ENCODE data around the gene ELP5.

ELP5 gene

DNA sequence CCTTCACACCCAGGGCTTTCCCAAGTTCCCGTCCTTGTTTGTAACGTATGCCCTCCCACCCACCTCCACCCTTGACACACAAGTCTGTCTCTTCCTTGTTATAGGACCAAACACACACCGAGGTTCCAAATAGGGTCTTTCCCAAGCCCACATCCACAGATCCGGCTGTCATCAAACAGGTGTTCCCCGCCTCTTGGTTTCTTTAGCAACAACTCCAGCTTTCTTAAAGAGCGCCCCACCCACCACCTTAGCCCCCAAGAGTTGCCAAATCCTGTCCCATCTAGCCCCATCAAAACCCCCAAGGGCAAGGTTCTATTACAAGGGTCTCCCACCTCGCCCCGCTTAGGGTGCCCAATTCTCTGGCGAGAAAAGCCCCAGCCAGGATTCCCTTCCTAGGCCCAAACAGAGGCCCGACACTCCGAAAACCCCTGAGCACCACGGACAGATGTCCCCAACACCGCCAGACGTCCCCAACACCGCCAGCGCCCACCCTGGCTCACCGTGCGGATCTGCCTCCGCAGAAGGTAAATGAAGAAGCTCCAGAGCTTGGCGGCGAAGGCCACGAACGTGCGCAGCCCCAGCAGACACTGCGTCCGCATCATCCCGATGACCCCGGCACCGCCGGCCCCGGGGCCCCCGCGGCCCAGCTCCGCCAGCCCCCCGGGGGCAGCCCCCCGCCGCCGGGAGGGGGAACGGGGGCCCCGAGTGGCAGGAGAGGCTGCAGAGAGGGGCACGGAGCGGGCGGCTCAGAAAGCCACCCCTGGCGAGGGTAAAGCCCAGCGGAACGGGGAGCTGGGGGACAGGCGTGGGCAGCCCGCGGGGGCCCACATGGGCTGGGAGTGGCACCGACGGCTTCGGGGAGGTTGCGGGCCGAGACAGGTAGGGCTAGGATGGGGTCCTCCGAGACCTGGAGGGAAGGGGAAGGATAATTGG is 1.1 kb upstream of the ELP5 start:
- no peak for TF ChIP-seq BACH2 (CRISPR knock-in tag; IDR thresholded peaks at IDR 0.05; ENCODE audit: borderline replicate concordance)
- TF ChIP-seq CSDC2 (CRISPR knock-in tag; IDR thresholded peaks at IDR 0.05) = no peak
- ATAC-seq = peak; percentile 23

DNA sequence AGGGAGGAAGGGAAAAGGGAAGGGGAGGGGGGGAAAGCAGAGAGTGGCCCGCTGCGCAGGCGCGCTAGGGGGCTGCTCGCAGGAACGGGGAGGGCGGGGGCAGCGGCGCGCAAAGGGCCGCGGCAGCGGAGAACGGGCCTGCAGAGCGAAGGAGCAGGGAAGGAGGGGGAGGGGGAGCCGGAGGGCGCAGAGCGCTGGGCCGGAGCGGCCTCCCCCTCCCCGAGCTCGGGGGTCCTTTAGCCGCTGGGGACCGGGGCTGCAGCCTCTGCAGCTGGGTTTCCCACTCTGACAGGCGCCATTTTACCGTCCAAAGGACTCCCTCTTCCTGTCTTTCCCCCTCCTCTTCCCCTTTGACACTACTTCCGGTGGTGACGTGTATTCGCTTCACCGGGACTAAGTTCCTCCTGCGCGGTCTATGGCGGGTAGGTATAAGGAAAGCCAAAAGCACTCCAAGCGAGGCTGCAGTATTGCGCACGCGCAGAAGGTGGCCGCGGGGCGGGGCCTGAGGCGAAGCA is 297 bp upstream of the ELP5 start, which contains the start of gene CTDNEP1:
CTDNEP1 (minus strand) TSS at position 74 of the 515 bp plus-strand sequence. CDS start 438 bp downstream, outside the sequence.
- ATAC-seq = peak; percentile 95

DNA sequence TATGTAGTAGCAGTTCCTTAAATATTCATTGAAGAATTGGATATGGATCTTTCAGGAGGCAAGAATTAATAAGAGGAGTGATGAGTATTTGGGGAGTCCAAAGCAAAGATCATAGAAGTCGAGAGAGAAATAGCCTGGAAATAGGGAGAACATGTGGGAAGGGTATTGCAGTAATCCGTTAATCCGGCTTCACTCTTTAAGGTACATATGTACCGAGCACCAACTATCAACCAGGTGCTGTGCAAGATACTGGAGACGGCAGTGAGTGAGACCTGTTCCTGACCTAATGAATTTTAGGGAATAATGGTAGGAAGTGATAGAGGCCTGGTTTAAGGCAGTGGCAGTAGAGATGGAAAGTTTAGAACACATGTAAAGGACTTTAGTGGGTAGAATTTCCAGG is 1.1 kb downstream of the ELP5 start:
- no peak for ATAC-seq

More for the DNA sequence above, 297 bp upstream of the ELP5 start, which contains the start of gene CTDNEP1:
- TF ChIP-seq ARNTL (CRISPR knock-in tag; IDR thresholded peaks at IDR 0.05; ENCODE audit: borderline replicate concordance, low read depth) (no peak), ZNF70 (CRISPR knock-in tag; IDR thresholded peaks at IDR 0.05) (no peak), ZC3H10 (CRISPR knock-in tag; IDR thresholded peaks at IDR 0.05) (no peak), TOX (CRISPR knock-in tag; IDR thresholded peaks at IDR 0.05; ENCODE audit: borderline replicate concordance) (no peak), OSR1 (CRISPR knock-in tag; IDR thresholded peaks at IDR 0.05) (no peak)
- TF ChIP-seq, protein P1, sequence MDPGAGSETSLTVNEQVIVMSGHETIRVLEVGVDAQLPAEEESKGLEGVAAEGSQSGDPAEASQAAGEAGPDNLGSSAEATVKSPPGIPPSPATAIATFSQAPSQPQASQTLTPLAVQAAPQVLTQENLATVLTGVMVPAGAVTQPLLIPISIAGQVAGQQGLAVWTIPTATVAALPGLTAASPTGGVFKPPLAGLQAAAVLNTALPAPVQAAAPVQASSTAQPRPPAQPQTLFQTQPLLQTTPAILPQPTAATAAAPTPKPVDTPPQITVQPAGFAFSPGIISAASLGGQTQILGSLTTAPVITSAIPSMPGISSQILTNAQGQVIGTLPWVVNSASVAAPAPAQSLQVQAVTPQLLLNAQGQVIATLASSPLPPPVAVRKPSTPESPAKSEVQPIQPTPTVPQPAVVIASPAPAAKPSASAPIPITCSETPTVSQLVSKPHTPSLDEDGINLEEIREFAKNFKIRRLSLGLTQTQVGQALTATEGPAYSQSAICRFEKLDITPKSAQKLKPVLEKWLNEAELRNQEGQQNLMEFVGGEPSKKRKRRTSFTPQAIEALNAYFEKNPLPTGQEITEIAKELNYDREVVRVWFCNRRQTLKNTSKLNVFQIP (CRISPR knock-in tag; IDR thresholded peaks at IDR 0.05; ENCODE audit: borderline replicate concordance, low read depth) = no peak
- TF ChIP-seq, protein P2, sequence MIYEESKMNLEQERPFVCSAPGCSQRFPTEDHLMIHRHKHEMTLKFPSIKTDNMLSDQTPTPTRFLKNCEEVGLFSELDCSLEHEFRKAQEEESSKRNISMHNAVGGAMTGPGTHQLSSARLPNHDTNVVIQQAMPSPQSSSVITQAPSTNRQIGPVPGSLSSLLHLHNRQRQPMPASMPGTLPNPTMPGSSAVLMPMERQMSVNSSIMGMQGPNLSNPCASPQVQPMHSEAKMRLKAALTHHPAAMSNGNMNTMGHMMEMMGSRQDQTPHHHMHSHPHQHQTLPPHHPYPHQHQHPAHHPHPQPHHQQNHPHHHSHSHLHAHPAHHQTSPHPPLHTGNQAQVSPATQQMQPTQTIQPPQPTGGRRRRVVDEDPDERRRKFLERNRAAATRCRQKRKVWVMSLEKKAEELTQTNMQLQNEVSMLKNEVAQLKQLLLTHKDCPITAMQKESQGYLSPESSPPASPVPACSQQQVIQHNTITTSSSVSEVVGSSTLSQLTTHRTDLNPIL (CRISPR knock-in tag; IDR thresholded peaks at IDR 0.05; ENCODE audit: low read depth) = no peak
- TF ChIP-seq, protein P3, sequence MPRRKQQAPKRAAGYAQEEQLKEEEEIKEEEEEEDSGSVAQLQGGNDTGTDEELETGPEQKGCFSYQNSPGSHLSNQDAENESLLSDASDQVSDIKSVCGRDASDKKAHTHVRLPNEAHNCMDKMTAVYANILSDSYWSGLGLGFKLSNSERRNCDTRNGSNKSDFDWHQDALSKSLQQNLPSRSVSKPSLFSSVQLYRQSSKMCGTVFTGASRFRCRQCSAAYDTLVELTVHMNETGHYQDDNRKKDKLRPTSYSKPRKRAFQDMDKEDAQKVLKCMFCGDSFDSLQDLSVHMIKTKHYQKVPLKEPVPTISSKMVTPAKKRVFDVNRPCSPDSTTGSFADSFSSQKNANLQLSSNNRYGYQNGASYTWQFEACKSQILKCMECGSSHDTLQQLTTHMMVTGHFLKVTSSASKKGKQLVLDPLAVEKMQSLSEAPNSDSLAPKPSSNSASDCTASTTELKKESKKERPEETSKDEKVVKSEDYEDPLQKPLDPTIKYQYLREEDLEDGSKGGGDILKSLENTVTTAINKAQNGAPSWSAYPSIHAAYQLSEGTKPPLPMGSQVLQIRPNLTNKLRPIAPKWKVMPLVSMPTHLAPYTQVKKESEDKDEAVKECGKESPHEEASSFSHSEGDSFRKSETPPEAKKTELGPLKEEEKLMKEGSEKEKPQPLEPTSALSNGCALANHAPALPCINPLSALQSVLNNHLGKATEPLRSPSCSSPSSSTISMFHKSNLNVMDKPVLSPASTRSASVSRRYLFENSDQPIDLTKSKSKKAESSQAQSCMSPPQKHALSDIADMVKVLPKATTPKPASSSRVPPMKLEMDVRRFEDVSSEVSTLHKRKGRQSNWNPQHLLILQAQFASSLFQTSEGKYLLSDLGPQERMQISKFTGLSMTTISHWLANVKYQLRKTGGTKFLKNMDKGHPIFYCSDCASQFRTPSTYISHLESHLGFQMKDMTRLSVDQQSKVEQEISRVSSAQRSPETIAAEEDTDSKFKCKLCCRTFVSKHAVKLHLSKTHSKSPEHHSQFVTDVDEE (CRISPR knock-in tag; IDR thresholded peaks at IDR 0.05) = no peak
- TF ChIP-seq, protein P4, sequence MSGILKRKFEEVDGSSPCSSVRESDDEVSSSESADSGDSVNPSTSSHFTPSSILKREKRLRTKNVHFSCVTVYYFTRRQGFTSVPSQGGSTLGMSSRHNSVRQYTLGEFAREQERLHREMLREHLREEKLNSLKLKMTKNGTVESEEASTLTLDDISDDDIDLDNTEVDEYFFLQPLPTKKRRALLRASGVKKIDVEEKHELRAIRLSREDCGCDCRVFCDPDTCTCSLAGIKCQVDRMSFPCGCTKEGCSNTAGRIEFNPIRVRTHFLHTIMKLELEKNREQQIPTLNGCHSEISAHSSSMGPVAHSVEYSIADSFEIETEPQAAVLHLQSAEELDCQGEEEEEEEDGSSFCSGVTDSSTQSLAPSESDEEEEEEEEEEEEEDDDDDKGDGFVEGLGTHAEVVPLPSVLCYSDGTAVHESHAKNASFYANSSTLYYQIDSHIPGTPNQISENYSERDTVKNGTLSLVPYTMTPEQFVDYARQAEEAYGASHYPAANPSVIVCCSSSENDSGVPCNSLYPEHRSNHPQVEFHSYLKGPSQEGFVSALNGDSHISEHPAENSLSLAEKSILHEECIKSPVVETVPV (CRISPR knock-in tag; IDR thresholded peaks at IDR 0.05) = no peak

DNA sequence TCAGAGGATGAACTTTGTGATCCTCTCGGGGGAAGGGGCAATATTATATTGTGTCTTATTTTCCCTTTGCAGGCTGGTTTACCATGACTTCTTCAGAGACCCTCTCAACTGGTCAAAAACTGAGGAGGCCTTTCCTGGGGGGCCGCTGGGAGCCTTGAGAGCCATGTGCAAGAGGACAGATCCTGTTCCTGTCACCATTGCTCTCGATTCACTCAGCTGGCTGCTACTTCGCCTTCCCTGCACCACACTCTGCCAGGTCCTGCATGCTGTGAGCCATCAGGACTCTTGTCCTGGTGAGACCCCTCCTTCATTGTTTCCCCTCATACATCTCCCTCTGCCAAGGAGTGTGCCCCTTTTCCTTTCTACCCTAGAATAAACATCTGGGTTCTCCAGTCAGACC is 2.5 kb downstream of the ELP5 start:
- no peak for ATAC-seq
- TF ChIP-seq ZFP30 (CRISPR knock-in tag; IDR thresholded peaks at IDR 0.05) = no peak
- no peak for TF ChIP-seq ZC3H10 (CRISPR knock-in tag; IDR thresholded peaks at IDR 0.05)
- TF ChIP-seq ARNTL (CRISPR knock-in tag; IDR thresholded peaks at IDR 0.05; ENCODE audit: borderline replicate concordance, low read depth) = no peak
- TF ChIP-seq, protein P5, sequence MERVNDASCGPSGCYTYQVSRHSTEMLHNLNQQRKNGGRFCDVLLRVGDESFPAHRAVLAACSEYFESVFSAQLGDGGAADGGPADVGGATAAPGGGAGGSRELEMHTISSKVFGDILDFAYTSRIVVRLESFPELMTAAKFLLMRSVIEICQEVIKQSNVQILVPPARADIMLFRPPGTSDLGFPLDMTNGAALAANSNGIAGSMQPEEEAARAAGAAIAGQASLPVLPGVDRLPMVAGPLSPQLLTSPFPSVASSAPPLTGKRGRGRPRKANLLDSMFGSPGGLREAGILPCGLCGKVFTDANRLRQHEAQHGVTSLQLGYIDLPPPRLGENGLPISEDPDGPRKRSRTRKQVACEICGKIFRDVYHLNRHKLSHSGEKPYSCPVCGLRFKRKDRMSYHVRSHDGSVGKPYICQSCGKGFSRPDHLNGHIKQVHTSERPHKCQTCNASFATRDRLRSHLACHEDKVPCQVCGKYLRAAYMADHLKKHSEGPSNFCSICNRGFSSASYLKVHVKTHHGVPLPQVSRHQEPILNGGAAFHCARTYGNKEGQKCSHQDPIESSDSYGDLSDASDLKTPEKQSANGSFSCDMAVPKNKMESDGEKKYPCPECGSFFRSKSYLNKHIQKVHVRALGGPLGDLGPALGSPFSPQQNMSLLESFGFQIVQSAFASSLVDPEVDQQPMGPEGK (CRISPR knock-in tag; IDR thresholded peaks at IDR 0.05; ENCODE audit: borderline replicate concordance) = no peak
- no peak for TF ChIP-seq SNAI2 (CRISPR knock-in tag; IDR thresholded peaks at IDR 0.05)
- TF ChIP-seq ESRRG (CRISPR knock-in tag; IDR thresholded peaks at IDR 0.05) = no peak
- TF ChIP-seq TOX (CRISPR knock-in tag; IDR thresholded peaks at IDR 0.05; ENCODE audit: borderline replicate concordance) = no peak
- no peak for TF ChIP-seq PPARA (CRISPR knock-in tag; IDR thresholded peaks at IDR 0.05; ENCODE audit: borderline replicate concordance)

More for the DNA sequence above, 1.1 kb downstream of the ELP5 start:
- no peak for TF ChIP-seq ZFP30 (CRISPR knock-in tag; IDR thresholded peaks at IDR 0.05)
- no peak for TF ChIP-seq SNAI2 (CRISPR knock-in tag; IDR thresholded peaks at IDR 0.05)
- TF ChIP-seq ESRRG (CRISPR knock-in tag; IDR thresholded peaks at IDR 0.05) = no peak
- TF ChIP-seq RARB (CRISPR knock-in tag; IDR thresholded peaks at IDR 0.05) = no peak
- no peak for TF ChIP-seq TCF4 (CRISPR knock-in tag; IDR thresholded peaks at IDR 0.05; ENCODE audit: borderline replicate concordance)
- no peak for TF ChIP-seq ISL1 (CRISPR knock-in tag; IDR thresholded peaks at IDR 0.05)
- TF ChIP-seq ARNTL (CRISPR knock-in tag; IDR thresholded peaks at IDR 0.05; ENCODE audit: borderline replicate concordance, low read depth) = no peak
- TF ChIP-seq ZFP3 (CRISPR knock-in tag; IDR thresholded peaks at IDR 0.05) = no peak
- TF ChIP-seq, protein P4 (CRISPR knock-in tag; IDR thresholded peaks at IDR 0.05) = no peak

Data from SK-N-SH treated with all-trans-retinoic acid at 6 μM for 48 hours (cell line).